ENCODE data around the gene BOLA1. TPM values are rescaled to one million over a fixed set of nuclear protein-coding genes. Genes with fewer than 3 reads are reported as not detected.
"Not testable (repeated sequence)": the region's sequence is repeated elsewhere in the genome, so short reads cannot be mapped to it uniquely, and the experiment has no call there.

BOLA1 gene
- total RNA-seq, 2 donors from 2014 or later: 9.6 to 35.5 TPM

DNA sequence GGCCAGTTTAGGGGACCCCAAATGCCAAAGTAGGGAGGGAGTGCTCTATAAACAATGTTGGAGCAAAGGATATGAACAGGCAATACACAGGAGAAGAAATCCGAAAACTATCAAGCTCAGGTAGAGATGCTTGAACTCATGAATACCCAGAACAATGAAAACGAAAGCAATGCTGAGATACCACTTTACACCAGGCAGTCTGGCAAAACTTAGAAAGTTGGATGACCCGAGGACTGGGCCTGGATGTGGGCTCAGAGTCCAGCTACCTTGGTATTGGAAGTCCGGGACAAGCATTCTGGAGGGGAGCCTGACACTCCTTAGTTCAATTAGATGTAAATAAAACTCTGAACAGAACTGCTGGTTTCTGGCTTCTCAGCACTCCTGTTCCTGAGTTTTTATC is 26.3 kb upstream of the BOLA1 start:
- H3K27ac ChIP-seq; H3K4me1 ChIP-seq; H3K4me3 ChIP-seq; ATAC-seq; H3K9me3 ChIP-seq; intact Hi-C loops (cut with DNase I); DNase-seq; H3K36me3 ChIP-seq (replicated peaks in 1 of 2; ENCODE audit: insufficient read depth in 1 of 2, low read depth in 2 of 2); H3K27me3 ChIP-seq: not testable (repeated sequence)
- WGBS, 2 donors: no CpG with 5 or more reads among the region's 4 CpGs

DNA sequence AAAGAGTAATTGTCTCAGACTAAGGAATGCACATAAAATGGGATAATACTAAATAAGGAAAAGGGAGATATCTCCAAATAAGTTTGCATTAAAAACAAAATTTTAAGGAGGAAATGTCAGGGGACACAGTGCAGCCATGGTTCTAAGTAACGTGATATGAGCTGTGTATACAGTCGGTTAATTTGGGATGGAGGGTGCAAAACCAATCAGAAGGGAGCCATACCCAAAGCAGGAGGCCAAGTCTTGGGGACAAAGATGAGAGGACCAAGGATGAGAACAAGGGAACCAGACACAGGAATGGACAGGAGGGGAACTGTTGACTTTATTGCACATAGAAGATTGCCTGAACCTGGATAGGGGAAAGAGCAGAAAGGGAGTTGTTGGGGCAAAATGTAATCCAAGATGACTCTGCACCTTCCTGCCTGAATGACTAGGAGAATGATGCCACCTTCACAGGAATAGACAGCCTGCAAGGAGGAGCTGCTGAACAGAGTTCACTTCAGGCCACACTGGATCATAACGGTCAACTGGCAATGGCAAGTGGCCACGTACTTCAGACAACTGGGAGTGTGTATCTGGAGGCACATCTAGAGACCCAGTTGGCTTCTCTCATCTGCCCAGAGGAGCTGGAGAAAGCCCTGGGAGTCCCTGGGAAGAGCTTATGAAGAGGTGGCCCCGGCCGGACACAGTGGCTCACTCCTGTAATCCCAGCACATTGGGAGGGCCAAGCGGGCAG is 22.0 kb upstream of the BOLA1 start:
- DNase-seq (no peak), ATAC-seq (no peak)
- H3K27ac ChIP-seq: no peak overlapping the region
- no peaks in the 10 kb centered on the region for H3K4me1 ChIP-seq
- intact Hi-C loops (cut with DNase I): no loop called here
- no peak overlapping the region for H3K4me3 ChIP-seq
- 83 to 91% methylated on average over 4 to 7 of the region's 7 CpGs for WGBS, 2 donors
- H3K9me3 ChIP-seq: no peaks in the 10 kb centered on the region
- no peaks in the 10 kb centered on the region for H3K36me3 ChIP-seq (replicated peaks in 1 of 2; ENCODE audit: insufficient read depth in 1 of 2, low read depth in 2 of 2)
- no peak for TF ChIP-seq POLR2A (IDR thresholded peaks at IDR 0.05)
- TF ChIP-seq, protein P1, sequence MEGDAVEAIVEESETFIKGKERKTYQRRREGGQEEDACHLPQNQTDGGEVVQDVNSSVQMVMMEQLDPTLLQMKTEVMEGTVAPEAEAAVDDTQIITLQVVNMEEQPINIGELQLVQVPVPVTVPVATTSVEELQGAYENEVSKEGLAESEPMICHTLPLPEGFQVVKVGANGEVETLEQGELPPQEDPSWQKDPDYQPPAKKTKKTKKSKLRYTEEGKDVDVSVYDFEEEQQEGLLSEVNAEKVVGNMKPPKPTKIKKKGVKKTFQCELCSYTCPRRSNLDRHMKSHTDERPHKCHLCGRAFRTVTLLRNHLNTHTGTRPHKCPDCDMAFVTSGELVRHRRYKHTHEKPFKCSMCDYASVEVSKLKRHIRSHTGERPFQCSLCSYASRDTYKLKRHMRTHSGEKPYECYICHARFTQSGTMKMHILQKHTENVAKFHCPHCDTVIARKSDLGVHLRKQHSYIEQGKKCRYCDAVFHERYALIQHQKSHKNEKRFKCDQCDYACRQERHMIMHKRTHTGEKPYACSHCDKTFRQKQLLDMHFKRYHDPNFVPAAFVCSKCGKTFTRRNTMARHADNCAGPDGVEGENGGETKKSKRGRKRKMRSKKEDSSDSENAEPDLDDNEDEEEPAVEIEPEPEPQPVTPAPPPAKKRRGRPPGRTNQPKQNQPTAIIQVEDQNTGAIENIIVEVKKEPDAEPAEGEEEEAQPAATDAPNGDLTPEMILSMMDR (IDR thresholded peaks at IDR 0.05): no peak
- no peaks in the 10 kb centered on the region for H3K27me3 ChIP-seq

DNA sequence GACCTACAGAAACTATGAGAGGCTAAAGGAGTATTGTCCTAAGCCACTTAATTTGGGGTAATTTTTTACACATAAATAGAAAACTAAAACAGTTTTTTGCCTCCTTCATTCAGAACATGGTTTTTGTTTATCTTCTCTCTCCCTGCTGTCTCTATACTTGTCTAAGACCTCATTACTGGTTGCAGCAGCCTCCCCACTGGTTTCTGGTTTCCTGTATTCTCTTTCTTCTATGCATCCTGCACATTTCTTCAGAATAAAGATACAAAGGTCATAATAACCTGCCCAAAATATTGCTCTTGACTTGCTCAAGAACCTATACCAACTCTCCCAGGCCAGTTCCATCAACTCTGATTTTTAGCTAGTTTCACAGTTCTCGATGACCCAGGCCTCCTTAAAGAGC is 19.8 kb upstream of the BOLA1 start:
- TF ChIP-seq, protein P1 (IDR thresholded peaks at IDR 0.05): no peak
- TF ChIP-seq POLR2A (IDR thresholded peaks at IDR 0.05): no peak
- Histone ChIP-seq H3K4me3 (no peak overlapping the region), H3K27me3 (no peaks in the 10 kb centered on the region), H3K4me1 (peaks cover 9% of the 10 kb centered on the region), H3K27ac (no peak overlapping the region), H3K9me3 (no peaks in the 10 kb centered on the region), H3K36me3 (replicated peaks in 1 of 2; ENCODE audit: insufficient read depth in 1 of 2, low read depth in 2 of 2) (no peaks in the 10 kb centered on the region)
- ATAC-seq: no peak
- no peak for DNase-seq
- intact Hi-C loops (cut with DNase I): no loop called here
- WGBS, 2 donors: 76 to 92% methylated on average over 1 of the region's 1 CpG

DNA sequence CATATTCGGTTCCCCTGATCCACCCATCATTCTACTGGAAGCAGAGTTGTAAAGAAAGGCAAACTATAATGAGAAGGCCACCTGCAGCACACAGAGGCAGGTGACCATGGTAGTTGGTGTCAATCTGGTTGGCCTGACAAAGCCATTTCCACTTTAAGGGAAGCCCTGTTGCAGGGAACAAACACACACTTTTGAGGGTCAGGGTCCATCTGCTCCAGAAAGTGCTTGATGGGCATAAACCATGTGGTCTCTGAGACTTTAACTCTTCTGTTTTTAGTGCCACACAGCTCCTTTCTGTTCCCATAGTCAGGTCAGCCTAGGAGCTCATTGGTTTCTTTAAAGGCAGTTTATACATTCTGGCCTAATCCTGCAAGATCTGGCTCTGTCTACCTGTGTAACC is 17.5 kb upstream of the BOLA1 start:
- 76 to 88% methylated on average over 1 of the region's 1 CpG for WGBS, 2 donors
- Histone ChIP-seq H3K9me3 (no peaks in the 10 kb centered on the region), H3K27ac (no peak overlapping the region), H3K27me3 (no peaks in the 10 kb centered on the region), H3K4me1 (peaks cover 18% of the 10 kb centered on the region), H3K36me3 (replicated peaks in 1 of 2; ENCODE audit: insufficient read depth in 1 of 2, low read depth in 2 of 2) (no peaks in the 10 kb centered on the region), H3K4me3 (no peak overlapping the region)
- DNase-seq: no peak
- no peak for TF ChIP-seq POLR2A (IDR thresholded peaks at IDR 0.05)
- no peak for ATAC-seq
- intact Hi-C loops (cut with DNase I): no loop called here

DNA sequence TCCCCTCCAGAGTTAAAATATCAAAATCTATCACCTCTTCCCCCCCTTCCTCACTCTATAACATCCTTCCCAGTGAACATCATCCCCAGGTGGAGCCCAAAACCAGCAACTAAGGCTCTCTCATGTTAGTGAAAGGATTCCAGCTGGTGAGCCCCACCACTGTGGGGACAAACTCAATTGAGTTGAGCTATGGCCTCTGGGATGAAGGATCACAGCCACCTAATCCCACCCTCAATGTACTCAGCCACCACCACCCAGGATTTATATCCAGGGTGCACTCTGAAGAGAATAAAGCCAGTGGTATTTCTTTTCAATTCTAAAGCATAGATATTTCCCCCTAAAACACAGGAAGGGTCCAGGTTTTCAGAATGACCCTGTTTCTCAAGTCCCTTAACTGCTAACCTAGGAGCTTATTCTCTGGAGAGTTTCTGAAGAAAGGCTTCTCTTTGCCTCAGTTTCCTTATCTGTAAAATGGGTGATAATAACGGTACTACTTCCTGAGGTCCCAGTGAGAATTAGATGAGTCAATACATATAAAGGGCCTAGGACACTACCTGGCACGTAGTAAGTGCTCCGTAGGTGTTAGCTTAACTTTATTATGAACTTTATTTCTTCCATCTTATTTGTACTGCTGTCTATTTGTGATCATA is 15.6 kb upstream of the BOLA1 start:
- ATAC-seq (no peak), DNase-seq (no peak)
- peaks cover 26% of the 10 kb centered on the region for H3K4me1 ChIP-seq
- no peak overlapping the region for H3K27ac ChIP-seq
- H3K4me3 ChIP-seq: no peak overlapping the region
- no peaks in the 10 kb centered on the region for H3K9me3 ChIP-seq
- no peaks in the 10 kb centered on the region for H3K27me3 ChIP-seq
- 80 to 83% methylated on average over 3 of the region's 3 CpGs for WGBS, 2 donors
- no peaks in the 10 kb centered on the region for H3K36me3 ChIP-seq (replicated peaks in 1 of 2; ENCODE audit: insufficient read depth in 1 of 2, low read depth in 2 of 2)
- intact Hi-C loops (cut with DNase I): no loop called here
- TF ChIP-seq, protein P1 (IDR thresholded peaks at IDR 0.05): no peak
- TF ChIP-seq POLR2A (IDR thresholded peaks at IDR 0.05): peak in 2 of 3 donors; percentile 40 to 51
